Stimulated activated CD4-positive, alpha-beta T cell treated with anti-CD3 and anti-CD28 coated beads, Interleukin-1b, Interleukin-23, amount 100 ng/mL, for 4 hours (primary cell): ENCODE results near the gene ENOX1.
"Not testable (repeated sequence)": the region's sequence is repeated elsewhere in the genome, so short reads cannot be mapped to it uniquely, and the experiment has no call there.

ENCODE experiments used
- DNase-seq, 2 donors: peaks; one replicate each; pipeline ENCODE4 v3.0.0-alpha.2; 2020; ENCODE audit warnings: low read depth in 2 of 2

Gene ENOX1

DNA sequence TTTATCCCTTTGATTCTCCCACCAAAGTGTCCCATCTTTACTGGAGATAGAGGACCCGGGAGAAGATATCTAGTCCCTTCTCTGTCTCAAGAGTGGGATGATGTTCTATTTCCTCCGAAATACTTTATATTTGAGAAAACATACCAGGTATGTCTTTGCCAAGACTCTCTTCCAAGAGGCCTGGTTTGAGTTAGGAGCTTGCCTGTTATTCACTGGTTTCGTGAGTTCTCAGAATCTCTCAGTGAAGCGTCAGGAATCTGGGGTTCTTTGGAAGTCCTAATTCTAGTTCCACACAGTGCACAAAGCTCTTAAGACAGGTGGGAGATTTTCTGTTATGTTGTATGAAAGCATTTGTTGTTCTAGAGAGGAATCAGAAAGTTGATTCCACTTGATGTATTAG lies 581.4 kb downstream of the ENOX1 start:
- DNase-seq, result no peak

DNA sequence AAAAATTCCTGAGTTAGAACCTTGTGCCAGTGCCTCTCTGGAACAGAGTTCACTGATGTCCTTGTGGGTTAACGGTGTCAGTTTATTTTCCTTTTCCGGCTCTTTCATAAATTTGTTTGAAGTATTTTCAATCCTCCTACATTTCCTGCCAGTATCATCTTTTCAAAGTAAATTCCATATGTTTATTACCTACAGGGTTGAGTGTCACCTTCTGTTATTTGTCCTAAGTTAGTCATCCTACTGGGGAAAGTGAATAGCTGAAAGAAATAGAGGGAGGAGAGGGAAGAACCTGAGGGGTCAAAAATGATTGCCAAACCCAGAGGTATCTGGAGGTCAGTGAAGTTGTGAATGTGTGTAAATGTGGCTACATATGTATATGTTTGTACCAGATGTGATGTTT lies 582.2 kb downstream of the ENOX1 start:
- DNase-seq, result no peak

DNA sequence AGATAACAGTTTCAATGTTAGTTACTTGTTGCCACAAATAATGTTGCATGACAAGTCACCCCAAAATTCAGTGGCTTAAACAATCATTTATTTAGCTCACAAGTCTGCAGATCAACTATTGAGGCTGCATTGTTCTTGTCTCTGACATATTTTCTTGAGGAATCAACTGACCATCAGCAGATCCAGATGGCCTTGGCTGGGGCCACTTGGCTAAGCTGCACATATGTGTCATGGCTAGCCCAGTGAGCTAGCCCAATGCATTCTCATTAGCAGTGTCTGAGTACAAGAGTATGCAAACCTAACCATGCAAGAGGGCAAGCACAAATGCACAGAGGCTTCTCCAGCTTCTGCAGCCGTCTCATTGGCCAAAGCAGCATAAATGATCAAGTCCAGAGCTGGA lies 583.0 kb downstream of the ENOX1 start:
- no peak for DNase-seq

DNA sequence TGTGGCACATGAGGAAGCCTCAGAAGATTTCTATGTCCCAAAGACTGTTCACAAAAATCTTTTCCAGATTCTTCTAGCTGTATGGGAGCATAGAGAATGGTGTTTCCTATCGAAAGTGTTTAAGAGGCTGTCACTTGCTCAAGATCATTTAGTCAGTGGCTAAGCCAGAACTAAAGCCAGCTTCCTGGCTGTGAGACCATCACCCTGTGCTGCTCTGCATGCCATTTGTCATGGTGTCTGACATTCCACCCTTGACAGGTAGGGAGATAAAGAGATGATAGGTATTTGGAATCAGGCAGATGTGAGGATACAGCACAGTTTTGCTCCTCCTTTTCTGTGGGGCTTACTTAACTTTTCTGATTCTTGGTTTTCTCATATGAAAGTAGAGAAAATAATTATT lies 586.0 kb downstream of the ENOX1 start:
- no peak for DNase-seq

DNA sequence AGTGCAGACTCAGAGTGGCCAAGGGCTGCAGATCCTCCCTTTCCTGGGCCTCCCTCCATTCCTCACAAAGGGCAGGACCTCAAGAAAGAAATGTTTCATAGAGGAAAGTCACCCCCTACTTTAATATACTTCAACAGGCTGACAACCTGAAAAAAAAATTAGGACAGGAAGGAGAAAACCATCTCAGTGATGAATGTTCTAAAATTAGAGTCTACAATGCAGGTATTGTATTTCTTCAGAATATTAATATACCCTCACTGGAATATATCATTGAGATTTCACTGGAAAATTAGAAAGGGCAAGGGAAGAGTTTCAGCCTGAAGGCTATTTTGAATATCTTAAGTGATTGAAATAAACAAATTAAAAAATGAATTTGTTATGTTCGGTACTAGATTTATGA lies 586.5 kb downstream of the ENOX1 start:
- no peak for DNase-seq

DNA sequence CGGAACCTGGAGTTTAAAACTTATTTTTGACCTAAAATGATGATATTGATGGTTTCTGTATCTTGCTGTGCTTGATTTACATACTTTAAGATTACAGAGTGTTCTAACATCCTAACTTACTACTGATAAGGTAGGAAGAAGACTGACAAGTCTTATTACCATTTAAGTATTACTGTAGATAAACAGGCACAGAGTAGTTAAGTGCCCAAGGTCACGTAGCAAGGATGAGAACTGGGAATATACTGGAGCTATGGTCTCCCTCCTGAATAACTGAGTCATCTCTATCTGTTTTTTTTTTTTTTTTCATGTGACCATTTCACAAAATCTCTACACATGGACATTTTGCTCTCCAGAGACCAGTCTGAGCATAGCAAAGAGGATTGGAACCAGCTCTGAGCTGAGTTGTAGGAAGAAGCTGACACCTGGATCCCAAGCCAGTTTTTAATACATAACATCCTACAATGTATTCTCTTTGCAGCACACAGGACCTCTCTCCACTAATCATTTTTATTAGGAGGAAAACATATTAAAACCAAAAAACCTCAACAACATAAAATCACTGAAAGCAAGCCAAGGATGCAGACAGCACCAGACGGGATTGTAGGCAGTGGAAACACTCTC lies 589.9 kb downstream of the ENOX1 start:
- DNase-seq, result no peak

DNA sequence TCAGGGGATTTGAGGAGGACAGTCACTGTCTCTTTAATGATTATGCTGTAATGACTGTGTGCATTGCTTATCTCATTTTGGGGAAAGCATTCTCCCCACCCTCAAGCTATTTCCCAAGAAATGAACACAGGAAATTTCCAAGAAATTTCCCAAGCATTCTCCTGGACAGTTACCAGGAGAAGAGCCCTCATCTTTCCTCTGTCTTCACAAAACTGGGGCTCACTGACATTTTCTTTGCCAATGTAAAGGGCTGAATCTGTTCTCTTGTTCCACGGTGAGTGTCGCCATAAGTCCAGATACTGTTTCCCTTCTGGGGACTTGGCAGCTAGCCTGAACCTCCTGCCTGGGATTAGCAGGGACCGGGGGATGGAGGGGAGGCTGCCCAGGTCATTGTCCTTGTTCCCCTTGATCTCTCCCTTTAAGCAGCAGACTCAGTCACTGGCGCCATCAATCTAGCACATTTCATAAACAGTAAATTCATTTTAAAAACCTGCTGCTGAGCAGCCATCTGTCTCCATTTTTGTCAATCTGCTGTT lies 590.6 kb downstream of the ENOX1 start:
- no peak for DNase-seq

DNA sequence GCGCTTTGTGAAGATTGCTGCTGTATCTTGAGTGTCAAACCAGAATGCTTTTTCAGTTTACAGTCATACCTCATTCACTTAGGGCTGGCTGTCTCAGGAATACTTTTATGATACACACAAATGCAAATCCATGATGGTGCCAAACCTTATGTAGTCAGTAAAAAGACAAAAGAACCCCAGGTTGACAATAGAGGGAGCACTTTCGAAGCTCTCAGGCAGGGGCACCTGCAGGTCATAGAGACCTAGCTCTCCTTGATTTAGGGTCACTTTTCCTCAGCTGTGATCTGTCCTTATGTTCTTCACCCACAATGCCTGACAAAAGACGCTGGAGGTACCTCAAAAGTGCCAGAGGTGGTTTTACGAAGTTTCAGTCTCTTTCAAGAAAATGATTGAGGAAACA lies 591.2 kb downstream of the ENOX1 start:
- no peak for DNase-seq

DNA sequence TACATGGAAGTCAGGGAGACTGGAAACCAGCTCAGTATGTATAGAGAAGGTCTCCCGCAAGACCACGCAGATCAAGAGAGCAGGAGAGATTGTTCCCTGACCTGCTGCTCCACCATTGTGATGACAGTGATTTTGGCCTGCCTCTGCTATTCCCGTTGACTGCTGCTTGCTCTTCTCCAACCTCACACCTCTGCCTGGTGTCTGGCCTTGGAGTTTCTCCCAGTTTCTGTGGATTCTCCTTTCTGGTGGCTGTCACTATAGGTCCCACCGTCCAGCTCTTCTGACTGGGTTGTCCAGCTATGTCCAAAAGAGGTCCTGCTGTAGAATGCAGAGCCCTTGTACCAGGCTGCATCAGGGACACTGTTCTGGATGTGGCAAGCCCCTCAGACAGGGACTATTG lies 591.7 kb downstream of the ENOX1 start:
- no peak for DNase-seq

DNA sequence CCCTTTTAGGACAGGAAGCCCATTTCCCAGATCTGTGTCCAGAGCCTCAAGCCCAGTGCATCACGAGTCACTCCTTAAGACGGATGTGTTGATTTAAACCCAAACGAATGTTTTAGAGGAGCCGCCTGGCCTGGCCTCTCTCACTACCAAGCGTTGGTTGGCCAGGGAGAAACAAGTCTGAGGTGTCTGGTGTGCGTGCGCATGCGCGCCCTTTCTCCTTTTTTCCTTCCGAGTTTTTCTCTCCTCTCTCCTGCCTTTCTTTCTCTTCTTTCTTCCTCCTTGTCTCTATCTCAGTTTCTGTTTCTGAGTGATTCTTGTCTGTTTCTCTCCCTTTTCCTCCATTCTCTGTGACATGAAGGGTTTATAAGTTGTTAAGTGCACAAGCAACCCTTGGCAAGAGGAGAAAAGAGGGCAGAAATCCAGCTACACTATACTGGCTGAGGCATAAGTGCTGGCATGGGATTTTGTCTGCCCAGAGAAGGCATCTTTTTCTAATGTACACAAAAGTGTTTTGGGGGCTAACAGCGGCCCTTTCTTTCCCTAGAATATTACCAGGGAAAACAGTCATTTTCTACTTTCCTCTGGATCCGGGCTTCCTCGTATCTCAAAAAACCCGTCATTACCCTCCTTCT lies 592.9 kb downstream of the ENOX1 start:
- DNase-seq, result no peak

DNA sequence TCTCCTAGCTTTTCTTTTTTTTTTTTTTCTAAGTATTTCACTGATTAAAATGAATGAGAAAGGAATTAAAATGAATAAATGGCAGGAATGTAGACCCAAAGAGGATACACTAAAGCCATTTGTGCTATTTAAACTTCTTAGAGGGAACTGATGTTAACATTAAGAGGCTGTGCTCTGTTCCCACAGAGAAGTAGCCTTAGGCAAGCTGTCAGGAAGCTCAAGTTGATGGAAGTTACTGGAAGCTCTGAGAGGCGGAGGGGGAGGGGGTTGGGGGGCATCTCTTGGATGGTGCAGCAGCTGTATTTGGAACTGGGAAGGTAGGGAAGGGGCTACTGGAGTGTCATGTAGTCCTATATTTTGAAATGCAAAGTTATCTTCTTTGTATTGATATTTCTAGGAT lies 595.2 kb downstream of the ENOX1 start:
- DNase-seq, result no peak

DNA sequence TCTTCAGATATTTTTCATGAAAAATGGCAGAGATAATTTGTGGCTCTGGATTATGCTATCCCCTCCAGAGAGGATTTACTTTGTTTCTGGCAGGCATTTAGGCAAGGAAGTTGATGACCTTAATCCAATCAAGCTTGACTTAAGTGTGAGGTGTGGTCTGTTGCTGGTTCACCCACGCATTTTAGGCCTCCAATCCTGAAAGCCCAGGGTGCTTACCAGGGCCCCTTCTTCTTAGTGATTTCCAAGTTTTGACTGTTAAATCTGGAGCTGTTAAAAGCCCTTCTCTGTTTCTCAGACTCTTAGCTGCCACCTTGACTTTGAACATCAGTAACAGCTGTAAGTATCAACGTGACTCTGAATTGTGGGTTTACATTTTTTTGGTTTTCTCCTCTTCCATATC lies 601.5 kb downstream of the ENOX1 start:
- DNase-seq, result no peak

DNA sequence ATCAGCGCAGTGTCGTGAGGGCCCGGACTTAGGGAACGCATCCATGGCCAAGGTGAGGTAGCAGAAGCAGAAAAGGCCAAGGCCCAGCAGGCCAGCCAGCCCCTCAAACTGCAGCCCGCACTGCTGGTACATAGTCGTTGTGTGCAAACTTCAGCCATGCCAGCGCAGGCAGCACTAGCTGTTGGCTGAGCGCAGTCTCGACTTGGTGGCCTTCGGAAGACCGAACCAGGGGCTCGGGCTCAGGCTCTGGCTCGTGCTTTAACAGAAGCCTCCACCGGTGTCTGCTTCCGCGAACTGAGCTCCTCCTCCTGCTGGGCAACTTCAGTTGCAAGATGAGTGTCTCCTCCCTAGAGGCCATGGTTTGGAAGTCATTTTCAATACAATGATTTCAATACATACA lies 605.9 kb downstream of the ENOX1 start:
- no peak for DNase-seq

DNA sequence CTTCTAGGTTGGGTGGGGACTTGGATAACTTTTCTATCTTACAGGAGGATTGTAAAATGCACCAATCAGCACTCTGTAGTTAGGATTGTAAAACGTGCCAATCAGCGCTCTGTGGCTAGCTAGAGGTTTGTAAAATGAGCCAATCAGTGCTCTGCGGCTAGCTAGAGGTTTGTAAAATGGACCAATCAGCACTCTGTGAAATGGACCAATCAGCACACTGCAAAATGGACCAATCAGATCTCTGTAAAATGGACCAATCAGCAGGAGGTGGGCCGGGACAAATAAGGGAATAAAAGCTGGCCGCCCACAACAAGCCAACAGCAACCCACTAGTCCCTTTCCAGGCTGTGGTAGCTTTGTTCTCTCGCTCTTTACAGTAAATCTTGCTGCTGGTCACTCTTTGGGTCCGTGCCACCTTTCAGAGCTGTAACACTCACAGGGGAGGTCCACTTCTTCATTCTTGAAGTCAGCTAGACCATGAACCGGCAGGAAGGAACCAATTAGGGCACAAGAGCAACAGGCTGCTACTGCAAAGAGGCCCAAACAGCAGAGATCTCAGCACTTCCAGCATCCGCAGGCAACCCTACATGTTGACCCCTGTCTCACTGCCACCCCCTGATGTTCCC lies 606.6 kb downstream of the ENOX1 start:
- no peak for DNase-seq

DNA sequence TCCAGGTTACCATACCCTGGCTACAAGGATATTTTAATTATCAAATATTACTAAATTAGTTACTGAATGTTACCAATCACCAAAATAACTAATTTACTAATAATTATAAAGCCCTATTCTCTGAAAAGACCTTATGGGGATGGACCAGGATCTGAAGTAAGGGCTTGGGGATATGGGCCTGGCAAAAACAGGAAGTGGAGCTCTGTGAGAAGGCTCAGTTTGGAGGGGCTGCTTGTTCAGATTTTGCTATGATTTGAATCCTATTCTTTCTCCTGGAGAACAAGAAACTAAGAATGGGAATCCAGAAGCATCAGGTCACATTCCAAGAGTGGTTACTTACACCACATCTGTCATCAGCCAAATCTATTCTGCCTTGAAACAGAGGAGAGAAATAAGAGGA lies 615.3 kb downstream of the ENOX1 start:
- DNase-seq, result no peak

DNA sequence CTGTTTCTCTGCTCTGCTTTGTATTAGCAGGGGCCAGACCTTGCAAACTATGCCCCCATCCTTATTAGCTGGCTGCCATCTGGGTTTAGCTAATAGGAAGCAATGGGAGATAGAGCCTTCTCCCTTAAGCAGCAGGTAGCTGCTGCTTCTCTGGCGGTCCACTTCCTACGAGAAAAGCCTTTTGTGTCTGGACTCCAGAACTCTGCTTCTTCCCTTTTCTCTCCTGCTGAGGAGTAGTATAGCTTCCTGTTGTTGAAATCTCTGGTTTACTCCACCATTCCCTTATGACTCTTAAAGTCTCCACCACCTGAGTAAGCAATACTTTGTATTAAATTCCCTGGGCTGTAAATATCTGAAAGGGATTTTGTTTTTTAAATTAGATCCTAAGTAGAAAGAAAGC lies 616.3 kb downstream of the ENOX1 start:
- no peak for DNase-seq

DNA sequence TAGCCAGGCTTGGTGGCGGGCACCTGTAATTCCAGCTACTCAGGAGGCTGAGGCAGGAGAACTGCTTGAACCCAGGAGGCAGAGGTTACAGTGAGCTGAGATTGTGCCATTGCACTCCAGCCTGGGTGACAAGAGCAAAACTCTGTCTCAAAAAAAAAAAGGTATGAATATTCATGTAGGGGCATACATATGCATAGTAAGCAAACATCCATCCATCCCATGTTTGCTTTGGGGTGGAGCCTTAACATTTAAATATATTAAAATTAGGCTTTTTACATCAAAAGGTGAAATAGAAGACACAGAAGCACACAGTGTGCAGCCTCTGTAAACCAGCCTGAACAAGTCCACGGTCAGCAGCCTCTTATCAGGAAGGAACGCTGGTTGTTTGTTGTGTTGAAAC lies 618.3 kb downstream of the ENOX1 start:
- DNase-seq, result not testable (repeated sequence)

DNA sequence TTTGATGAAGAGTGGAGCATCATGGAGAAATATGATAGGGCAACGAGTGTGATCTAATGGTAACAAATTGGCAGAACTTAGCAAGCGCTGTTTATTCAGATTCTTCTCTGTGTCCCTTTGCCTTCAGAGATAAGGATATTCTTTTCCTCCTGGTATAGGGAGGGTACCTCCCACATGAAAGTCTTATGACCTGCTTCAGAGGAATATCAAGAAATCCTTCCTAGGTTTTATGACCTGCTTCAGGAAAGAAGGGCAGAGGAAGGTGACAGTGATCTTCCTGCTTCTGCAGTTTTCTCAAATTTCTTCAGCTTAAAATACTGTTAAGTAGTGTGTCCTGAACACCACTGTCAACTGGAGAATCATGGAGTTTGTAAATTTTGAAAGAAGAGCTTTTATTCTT lies 619.0 kb downstream of the ENOX1 start:
- DNase-seq, result no peak

DNA sequence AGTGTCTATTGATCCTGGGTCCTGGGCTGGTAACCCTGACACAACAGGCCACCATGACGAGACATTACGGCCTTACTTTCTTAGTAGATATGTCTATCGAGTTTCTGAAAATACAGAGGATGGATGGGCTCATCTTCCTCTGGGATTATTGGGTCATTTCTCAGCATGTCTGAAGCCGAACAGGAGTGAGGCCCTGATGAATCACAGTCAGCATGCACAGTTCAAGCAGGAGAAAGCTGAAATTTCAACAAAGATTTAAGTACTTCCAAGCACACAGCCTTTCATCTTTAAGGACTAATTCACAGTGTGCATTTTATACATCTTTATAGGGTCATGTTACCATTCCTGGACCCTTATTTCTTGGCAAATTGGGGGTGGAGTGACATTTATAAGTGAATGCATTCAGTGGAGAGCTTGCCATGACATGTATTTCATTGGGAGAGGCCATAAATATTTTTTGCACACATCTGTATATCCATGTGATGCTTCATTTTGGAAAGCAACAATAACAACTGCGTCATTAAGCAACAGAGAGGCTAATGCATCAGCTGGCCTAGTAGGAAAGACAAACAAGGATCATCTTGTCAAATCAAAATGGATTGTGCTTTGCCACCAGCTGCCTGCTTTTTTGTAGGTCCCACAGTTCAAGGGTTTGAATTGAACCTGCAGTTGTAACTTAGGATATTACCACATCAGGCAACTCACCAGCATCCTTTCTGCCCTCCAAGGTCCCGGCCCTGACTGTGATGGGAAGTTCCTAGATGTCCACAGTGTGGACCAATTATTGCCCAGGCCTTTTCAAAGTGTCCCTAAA lies 619.9 kb downstream of the ENOX1 start:
- DNase-seq, result no peak
